ENCODE results near the gene SHCBP1L.

GRCh38 chr1:183000167-183000962, 47.4 kb upstream of the SHCBP1L start:
- TF ChIP-seq EZH2 (IDR thresholded peaks at IDR 0.05; ENCODE audit: borderline replicate concordance, low read depth, low read length, severe bottlenecking) (no peak), CTCF (IDR thresholded peaks at IDR 0.05; ENCODE audit: borderline replicate concordance, extremely low read depth, low read length, poor library complexity, severe bottlenecking) (no peak)
